ENCODE measurements around the gene MEGF8.

Gene MEGF8

GRCh38 chr19:42315024-42315423 lies 10.4 kb upstream of the MEGF8 start:
- TF ChIP-seq, protein P1, sequence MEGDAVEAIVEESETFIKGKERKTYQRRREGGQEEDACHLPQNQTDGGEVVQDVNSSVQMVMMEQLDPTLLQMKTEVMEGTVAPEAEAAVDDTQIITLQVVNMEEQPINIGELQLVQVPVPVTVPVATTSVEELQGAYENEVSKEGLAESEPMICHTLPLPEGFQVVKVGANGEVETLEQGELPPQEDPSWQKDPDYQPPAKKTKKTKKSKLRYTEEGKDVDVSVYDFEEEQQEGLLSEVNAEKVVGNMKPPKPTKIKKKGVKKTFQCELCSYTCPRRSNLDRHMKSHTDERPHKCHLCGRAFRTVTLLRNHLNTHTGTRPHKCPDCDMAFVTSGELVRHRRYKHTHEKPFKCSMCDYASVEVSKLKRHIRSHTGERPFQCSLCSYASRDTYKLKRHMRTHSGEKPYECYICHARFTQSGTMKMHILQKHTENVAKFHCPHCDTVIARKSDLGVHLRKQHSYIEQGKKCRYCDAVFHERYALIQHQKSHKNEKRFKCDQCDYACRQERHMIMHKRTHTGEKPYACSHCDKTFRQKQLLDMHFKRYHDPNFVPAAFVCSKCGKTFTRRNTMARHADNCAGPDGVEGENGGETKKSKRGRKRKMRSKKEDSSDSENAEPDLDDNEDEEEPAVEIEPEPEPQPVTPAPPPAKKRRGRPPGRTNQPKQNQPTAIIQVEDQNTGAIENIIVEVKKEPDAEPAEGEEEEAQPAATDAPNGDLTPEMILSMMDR (IDR thresholded peaks at IDR 0.05): no peak
- no peak for TF ChIP-seq ZFX (IDR thresholded peaks at IDR 0.05; ENCODE audit: borderline replicate concordance)
- no peak overlapping the region for H3K27ac ChIP-seq

DNA sequence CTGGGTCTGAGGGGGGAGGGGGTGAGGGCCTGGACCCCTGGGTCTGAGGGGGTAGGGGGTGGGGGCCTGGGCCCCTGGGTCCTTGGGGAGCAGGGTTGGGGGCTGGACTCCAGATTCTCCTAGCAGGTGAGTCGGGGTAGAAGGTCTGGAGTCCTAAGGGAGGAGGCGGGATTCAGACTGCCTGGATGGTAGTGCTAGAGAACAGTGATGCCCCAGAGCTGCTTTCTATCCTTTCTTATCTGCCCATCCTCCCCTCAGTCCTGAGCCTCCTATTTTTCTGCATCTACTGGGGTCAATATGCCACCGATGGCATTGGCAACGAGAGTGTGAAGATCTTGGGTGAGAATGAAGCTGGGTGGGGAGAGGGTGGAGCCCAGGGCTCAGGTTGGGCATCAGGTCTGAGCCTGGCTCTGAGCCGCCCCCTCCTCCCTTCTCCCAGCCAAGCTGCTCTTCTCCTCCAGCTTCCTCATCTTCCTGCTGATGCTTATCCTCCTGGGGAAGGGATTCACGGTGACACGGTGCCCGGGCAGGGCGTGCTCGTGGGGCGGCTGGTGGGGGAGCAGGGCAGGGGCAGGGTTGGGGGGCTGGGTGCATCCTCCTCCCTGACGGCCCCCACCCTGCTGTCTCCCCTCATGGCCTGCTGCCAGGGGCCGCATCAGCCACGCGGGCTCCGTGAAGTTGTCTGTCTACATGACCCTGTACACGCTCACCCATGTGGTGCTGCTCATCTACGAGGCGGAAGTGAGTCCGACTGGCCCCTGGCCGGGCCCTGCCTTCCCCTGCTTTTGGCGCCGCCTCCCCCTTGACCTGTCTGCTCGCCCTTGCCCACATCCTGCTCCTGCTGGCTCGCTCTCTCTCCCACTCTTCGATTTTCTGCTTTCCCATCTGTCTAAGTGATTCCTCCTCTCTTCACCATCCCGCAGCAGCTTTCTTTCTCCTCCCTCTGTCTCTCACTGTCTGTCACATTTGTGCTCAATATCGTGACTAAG lies 8.9 kb upstream of the MEGF8 start:
- H3K27ac ChIP-seq: no peak overlapping the region
- no peak for TF ChIP-seq ZFX (IDR thresholded peaks at IDR 0.05; ENCODE audit: borderline replicate concordance)
- TF ChIP-seq, protein P1 (IDR thresholded peaks at IDR 0.05): no peak

- no peak for TF ChIP-seq ZFX (IDR thresholded peaks at IDR 0.05; ENCODE audit: borderline replicate concordance)
- TF ChIP-seq, protein P1 (IDR thresholded peaks at IDR 0.05): no peak
- H3K27ac ChIP-seq: no peak overlapping the region
Measured at GRCh38 chr19:42317535-42317934, 7.9 kb upstream of the MEGF8 start.

DNA sequence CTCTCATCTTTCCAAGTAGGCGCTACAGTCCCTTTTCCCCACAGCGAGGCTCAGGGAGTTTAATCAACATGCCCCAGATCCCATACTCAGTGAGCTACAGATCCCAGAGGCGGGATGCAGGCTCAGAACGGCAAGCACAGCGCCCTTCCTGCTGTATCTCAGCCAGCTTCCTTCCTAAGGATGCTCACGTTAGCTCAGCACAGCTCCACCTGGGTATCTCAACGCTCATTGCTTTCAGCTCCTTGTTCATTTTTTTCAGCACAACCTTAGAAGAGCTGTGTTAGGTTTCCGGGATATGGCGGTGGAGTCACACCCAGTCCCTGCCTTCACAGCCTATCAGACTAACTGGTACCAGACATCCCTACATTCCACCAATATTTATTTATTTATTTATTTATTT lies 3.1 kb upstream of the MEGF8 start:
- TF ChIP-seq, protein P1 (IDR thresholded peaks at IDR 0.05): no peak
- TF ChIP-seq ZFX (IDR thresholded peaks at IDR 0.05; ENCODE audit: borderline replicate concordance): no peak
- no peak overlapping the region for H3K27ac ChIP-seq

- TF ChIP-seq, protein P1 (IDR thresholded peaks at IDR 0.05): no peak
- TF ChIP-seq ZFX (IDR thresholded peaks at IDR 0.05; ENCODE audit: borderline replicate concordance): no peak
- peak overlapping the region; percentile 42 for H3K27ac ChIP-seq
Measured at GRCh38 chr19:42323473-42323851, 2.0 kb upstream of the MEGF8 start.

DNA sequence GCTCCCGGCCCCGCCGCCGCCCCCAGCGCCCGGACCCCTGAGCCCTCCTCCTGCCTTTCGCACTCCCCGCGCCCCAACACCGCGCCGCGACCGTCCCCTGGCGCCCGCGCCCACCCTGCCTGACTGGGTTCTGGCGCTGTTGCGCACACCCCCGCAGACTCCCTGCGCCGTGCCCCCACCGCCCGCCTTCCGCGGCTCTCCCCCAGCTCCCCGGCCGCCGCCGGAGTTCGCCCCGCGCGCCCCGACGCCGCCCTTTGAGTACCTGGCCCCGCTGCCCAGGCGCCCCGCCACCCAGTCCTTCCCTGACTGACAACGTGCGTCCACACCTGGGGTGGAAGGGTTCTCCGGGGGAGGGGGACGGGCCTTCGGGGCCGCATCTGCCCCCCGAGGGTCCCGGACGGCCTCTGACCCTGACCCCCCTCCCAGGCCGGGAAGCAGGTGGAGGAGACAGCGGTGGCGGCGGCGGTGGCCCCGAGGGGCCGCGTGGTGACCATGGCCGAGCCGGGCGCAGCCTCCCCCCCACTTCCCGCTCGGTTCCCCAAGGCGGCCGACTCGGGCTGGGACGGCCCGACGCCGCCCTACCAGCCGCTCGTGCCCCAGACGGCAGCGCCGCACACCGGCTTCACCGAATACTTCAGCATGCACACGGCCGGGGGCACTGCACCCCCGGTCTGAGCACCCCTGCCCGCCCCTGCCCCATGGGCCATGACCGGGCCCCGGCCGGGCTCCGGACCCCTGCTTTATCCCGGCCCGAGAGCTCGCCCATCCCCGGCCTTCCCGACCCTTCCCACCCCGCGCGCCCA lies 1.4 kb upstream of the MEGF8 start:
- H3K27ac ChIP-seq: no peak overlapping the region
- TF ChIP-seq ZFX (IDR thresholded peaks at IDR 0.05; ENCODE audit: borderline replicate concordance): no peak
- TF ChIP-seq, protein P1 (IDR thresholded peaks at IDR 0.05): no peak

Measured in 22Rv1 (cell line).